Endothelial cell of umbilical vein (primary cell): ENCODE results near the gene ALDH1L1.

Experiments
- CTCF ChIP-seq, 2 donors: IDR thresholded peaks; 1 replicate in 1 of 2; 2 replicates in 1 of 2; pipeline ENCODE4 v1.5.1; 2011; ENCODE audit warnings: low read length in 2 of 2, mild to moderate bottlenecking in 2 of 2, moderate library complexity in 2 of 2, control low read depth in 1 of 2, inconsistent platforms in 1 of 2, low read depth in 1 of 2; ENCODE audit not compliant: insufficient read depth in 1 of 2; ENCODE audit errors: extremely low read depth in 1 of 2
- EZH2 ChIP-seq: IDR thresholded peaks from 2 replicates; pipeline ENCODE4 v1.6.1; 2012; ENCODE audit warnings: borderline replicate concordance, low read depth, mild to moderate bottlenecking, moderate library complexity, low read length, inconsistent platforms; ENCODE audit not compliant: severe bottlenecking
- GATA2 ChIP-seq: IDR thresholded peaks from 2 replicates; pipeline ENCODE4 v1.7.0; 2011; ENCODE audit warnings: low read depth, mild to moderate bottlenecking, moderate library complexity, mixed read lengths, low read length; ENCODE audit not compliant: insufficient read length, insufficient read depth
- JUN ChIP-seq: IDR thresholded peaks from 2 replicates; pipeline ENCODE4 v1.6.1; 2011; ENCODE audit warnings: borderline replicate concordance, low read depth; ENCODE audit not compliant: insufficient read length, insufficient read depth
- MAX ChIP-seq: IDR thresholded peaks from 2 replicates; pipeline ENCODE4 v1.6.1; 2011; ENCODE audit not compliant: insufficient read depth, insufficient read length
- POLR2A ChIP-seq: IDR thresholded peaks from 2 replicates; pipeline ENCODE4 v1.6.1; 2012; ENCODE audit warnings: low read depth, mild to moderate bottlenecking, control low read depth, low read length

DNA sequence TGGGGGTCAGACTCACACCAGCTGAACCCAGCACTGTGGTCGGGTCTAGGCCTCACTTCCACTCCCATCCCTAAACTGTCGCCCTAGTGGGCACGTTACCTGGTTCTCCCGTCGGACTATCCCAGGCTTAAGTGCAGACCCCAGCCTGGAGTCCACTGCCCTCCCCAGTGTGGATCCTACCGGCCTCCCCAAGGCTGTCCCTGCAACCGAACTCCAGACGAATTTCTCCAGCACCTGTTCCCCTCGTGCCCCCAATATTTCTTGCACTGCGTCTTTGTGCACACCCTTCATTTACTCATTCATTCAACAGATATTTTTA lies 122.9 kb downstream of the ALDH1L1 start:
- TF ChIP-seq POLR2A, result no peak
- no peak for TF ChIP-seq CTCF (IDR thresholded peaks at IDR 0.05; ENCODE audit: extremely low read depth in 1 of 2, insufficient read depth in 1 of 2, low read depth in 1 of 2, low read length in 2 of 2)
- no peak for TF ChIP-seq EZH2
- no peak for TF ChIP-seq MAX
- no peak for TF ChIP-seq JUN
- no peak for TF ChIP-seq GATA2
